Measurements from ENCODE around the gene ACSM2A.
"Not testable (repeated sequence)": the region's sequence is repeated elsewhere in the genome, so short reads cannot be mapped to it uniquely, and the experiment has no call there.

Gene ACSM2A, protein sequence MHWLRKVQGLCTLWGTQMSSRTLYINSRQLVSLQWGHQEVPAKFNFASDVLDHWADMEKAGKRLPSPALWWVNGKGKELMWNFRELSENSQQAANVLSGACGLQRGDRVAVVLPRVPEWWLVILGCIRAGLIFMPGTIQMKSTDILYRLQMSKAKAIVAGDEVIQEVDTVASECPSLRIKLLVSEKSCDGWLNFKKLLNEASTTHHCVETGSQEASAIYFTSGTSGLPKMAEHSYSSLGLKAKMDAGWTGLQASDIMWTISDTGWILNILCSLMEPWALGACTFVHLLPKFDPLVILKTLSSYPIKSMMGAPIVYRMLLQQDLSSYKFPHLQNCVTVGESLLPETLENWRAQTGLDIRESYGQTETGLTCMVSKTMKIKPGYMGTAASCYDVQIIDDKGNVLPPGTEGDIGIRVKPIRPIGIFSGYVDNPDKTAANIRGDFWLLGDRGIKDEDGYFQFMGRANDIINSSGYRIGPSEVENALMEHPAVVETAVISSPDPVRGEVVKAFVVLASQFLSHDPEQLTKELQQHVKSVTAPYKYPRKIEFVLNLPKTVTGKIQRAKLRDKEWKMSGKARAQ

DNA sequence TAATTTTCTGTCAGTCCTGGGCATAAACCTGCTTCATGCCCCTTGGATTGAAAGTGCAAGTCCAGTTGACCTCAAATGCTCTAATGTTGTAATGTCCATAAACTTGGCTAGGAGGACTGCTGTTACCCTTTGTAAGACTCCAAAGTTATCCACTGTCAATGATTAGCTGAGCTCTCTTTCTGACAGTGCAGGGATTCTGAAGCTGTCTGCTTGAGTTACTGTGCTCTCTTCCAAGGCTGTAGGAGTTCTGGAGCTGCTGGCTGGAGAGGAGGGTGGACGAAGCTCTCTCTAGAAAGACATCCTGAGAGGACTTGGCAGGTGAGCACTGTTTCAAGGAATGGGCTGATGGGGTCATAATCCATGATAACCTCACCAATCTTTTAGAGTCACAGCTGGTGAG lies at the start of gene ACSM2A:
ACSM2A (plus strand) TSS at position 158 of the 400 bp plus-strand sequence. CDS start 8,594 bp downstream, outside the sequence.
- DNase-seq (ENCODE audit: low read depth, low spot score): not testable (repeated sequence)

DNA sequence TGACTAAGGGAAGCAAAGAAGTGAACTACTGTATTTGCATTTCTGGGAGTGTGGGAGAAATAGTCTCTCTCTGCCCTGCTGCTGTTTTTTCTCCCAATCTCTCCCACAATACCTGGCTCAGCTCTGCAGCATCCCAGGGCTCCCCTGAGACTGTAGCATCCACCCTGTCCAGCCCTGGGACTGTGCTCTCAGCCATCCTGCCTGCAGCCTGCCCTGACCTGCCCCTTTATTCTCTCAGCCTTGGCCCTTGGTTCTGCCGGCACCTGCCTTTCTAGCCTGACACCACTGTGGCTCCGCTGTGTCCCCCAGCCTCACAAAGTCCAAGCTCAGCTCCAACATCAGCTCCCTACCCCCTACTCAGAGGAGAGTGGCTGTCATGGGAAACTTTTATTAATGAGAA lies 48.7 kb upstream of the ACSM2A start:
- no peak for DNase-seq (ENCODE audit: low read depth, low spot score)

DNA sequence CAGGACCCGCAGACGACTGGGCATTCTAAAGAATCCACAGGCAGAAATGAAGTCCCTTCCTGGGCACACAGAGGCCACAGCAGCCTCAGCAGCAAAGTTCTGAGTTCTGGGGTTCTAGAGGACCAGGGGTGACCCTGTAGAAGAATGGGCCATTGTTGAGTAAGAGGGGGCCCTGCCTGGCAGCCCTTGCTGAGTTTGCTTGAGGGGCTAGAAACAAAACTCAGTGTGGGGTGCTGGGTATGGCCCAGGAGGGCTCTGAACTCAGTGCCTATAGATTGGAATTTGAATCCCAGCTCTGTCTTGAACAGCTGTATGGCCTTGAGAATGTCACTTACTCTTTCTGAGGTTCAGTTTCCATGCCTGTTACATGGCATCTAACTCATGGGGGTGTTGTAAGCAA lies 46.7 kb upstream of the ACSM2A start, which contains the start of gene PDILT:
PDILT (minus strand) TSS at position 101 of the 400 bp plus-strand sequence. CDS start 5,437 bp downstream, outside the sequence.
- DNase-seq (ENCODE audit: low read depth, low spot score): no peak

DNA sequence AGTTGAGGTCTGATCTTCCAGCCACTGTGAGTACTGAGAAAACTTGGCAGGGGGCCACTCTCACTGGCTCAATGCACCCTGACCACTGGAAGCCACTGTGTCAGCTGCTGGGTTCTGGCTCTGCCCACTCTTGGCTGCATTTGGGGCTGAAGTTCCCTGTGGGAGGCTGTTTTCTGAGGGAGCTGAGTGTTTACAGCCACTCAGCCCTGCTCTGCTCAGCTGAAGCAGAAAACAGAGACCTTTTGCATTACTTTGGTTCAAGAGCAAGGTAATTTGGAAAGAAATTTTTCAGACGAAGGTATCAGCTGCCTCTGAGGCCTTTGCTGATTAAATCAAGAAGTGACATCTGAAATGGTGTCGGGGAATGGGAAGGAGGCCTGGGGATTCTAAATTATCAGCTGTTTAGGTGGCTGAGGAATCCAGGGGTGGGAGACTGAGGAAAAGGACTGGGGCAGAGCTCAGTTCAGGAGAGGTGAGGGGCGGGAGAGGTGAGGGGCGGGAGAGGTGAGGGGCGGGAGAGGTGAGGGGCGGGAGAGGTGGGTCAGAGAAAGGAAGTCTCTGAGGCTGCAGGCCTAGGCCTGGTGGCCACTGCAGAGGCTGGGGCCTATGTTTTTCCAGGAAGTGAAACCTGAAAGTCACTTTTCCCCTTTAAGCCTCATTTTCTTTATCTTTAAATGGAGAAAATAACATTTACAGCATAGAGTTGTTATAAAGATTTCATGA lies 41.8 kb upstream of the ACSM2A start, which contains the start of gene ACSM5:
ACSM5 (plus strand) TSS at position 137 of the 723 bp plus-strand sequence. CDS start 1,951 bp downstream, outside the sequence.
- peak; percentile 16 for DNase-seq (ENCODE audit: low read depth, low spot score)

DNA sequence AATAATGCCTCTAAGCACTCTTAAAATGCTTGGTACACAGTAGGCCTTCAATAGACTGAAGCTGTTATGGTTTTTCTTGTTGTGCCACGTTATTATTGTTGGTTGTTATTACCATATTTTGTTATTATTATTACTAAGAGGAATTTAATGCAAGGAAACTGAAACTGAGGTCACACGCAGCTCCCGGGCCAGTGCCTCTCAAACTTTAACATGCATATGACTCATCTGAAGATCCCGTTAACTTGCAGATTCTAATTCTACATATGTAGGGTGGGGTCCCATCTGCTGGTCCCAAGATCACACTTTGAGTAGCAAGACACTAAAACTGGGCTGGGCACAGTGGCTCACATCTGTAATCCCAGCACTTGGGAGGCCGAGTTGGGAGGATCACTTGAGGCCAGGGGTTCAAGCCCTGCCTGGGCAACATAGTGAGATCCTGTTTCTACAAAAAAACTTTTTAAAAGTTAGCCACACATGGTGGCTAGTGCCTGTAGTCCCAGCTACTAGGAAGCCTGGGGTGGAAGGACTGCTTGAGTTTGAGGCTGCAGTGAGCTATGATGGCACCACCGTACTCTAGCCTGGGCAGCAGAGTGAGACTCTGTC lies 41.1 kb upstream of the ACSM2A start:
- DNase-seq (ENCODE audit: low read depth, low spot score): no peak

DNA sequence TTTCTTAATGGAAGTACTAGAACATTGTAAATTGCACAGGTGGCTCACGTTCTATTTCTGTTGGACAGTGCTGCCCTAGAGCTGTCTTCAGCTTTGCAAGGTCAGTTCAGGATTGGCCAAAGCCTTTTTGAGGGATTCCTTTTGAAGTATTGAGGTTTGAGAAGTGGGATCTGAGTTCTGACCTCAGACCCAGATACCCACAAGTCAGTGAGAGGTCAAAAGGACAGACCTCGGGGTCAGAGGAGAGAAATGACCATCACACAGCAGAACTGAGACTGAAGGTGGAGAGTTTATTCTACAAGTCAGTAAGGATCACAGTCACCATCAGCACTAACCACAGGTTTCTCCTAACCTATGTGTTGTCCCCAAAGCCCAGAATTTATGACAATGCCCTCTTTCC lies 40.3 kb upstream of the ACSM2A start:
- no peak for DNase-seq (ENCODE audit: low read depth, low spot score)

DNA sequence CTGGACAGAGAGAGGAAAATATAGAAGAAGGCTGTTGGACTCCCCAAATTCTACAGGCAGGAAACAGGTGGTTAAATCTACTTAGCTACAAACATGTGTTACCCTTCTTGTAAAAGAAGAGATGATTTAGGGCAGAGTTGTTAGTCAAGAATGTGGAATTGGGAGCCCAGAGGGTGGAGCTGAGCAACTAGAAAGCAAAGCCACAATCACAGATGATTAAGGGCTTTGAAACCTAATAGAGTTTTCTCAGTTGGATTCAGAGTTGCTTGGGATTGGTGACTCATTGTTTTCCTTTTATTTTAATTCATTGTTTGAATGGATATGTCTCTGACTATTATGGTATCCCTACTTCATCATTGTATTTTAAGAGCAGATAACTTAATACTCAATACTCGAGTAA lies 35.8 kb upstream of the ACSM2A start:
- DNase-seq (ENCODE audit: low read depth, low spot score): no peak

DNA sequence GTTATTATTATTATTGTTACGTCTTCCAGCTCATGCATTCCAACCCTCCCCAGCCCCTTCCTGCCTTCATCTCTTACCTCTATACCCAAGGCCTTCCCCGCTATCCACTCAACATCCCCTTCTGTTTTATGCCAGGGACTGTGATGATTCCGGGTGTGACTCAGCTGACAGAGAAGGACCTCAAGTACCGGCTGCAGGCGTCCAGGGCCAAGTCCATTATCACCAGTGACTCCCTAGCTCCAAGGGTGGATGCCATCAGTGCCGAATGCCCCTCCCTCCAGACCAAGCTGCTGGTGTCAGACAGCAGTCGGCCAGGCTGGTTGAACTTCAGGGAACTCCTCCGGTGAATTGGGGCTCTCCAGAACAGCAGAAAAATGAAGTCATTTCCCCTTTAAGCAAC lies 32.2 kb upstream of the ACSM2A start:
- not testable (repeated sequence) for DNase-seq (ENCODE audit: low read depth, low spot score)

DNA sequence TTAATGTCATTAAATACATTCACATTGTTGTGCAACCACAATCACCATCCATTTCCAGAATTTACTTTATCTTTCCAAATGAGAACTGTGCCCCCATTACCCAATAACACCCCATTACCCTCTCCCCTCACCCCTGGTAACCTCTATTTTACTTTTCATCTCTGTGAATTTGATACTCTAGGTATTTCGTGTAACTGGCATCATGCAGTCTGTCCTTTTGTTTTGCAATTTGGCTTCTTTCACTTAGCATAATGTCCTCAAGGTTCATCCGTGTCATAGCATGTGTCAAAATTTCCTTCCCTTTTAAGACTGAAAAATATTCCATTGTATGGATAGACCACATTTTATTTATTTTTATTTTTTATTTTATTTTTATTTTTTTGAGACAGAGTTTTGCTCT lies 29.6 kb upstream of the ACSM2A start:
- DNase-seq (ENCODE audit: low read depth, low spot score): not testable (repeated sequence)

DNA sequence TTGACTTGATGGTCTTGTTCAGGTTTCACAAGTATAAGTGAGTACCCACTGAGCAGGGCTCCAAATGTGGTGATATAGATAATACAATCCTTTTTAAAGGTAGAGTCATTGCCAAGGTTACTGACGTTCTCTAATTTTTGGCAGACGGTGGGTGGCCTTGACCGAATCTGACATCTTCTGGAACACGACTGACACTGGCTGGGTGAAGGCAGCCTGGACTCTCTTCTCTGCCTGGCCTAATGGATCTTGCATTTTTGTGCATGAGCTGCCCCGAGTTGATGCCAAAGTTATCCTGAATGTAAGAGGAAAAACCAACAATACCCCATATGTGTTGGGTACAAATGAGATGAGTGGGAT lies 27.6 kb upstream of the ACSM2A start:
- DNase-seq (ENCODE audit: low read depth, low spot score): not testable (repeated sequence)

DNA sequence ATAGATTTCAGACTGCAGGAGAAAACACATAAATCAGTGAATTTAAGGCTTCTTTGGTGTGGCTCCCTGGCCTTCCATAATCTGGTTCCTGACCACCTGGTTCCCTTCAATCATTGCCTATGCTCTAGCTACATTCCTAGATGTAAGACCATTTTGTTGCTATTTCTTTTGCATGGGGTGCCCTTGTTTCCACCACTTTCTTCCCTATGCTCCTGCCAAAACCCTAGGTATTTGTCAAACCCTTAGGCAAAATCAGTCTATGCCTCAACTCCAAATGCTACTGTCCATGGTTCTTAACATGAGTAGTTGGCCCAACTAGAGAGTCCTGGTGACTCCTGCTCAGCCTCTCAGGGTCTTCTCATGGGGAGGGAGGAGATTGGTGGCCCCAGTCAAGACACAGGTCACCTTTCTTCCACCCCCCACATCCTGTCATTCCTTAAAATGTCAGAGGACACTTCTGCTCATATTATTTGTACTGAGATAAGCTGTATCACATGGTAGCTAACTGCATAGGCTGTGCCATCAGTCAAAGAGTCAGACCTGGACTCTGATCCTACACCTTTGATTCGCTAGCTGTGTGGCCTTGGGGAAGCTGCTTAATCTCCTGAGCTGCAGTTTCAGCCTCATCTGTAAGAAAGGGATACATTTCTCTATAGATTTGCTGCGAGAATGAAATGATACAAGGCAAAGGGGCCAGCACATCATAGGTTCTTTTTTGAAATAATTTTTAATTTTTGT lies 27.0 kb upstream of the ACSM2A start:
- DNase-seq (ENCODE audit: low read depth, low spot score): no peak

DNA sequence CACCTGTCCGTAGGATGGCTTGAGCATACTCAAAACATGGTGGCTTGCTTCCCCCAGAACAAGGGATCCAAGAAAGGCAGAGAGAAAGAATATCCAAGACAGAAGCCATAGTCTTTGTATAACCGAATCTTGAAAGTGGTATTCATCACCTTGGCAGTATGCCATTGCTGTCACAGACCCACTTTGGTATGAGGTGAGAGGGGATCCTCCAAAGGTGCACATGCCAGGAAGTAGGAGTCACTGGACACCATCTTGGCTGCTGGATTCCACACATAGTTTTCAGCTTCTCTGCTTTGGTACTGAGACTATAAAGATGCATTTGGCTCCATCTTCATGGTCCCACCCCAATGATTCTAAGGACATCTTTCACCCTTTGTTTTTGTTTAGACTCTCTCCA lies 23.9 kb upstream of the ACSM2A start:
- DNase-seq (ENCODE audit: low read depth, low spot score): not testable (repeated sequence)

DNA sequence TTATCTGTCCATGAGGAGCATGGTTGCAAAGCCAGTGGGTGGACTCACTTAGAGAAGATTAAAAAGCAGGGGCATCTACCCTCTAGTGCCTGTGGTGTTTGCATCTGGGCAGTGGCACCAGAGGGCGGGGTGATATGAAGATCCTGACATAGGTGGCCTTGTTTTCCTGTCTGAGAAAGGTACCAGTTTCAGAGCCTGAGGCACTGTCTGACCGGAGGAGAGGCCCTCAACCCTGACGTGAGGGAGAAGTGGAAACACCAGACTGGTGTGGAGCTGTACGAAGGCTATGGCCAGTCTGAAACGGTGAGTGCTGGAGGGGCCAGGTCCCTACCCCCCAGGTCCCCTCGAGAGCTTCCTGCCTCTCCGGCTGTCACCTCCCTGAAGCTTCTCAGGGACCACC lies 21.8 kb upstream of the ACSM2A start:
- not testable (repeated sequence) for DNase-seq (ENCODE audit: low read depth, low spot score)

DNA sequence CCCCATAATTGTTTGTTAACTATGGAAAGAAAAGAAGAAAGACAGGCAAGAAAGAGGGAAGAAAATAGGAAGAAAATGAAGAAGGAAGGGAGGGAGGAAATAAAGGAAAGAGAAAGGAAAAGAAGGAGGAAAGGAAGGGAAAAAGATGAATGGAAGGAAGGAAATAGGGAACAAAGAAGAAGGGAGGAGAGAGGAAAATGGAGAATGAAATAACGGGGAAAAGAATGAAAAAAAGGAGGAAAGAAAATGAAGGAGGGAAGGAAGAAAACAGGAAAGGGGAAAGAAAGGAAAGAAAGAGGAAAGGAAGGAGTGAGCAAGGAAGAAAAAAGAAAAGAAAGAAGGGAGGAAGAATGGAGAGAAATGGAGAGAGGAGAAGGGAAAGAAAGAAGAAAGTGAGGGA lies 20.8 kb upstream of the ACSM2A start:
- DNase-seq (ENCODE audit: low read depth, low spot score): not testable (repeated sequence)

DNA sequence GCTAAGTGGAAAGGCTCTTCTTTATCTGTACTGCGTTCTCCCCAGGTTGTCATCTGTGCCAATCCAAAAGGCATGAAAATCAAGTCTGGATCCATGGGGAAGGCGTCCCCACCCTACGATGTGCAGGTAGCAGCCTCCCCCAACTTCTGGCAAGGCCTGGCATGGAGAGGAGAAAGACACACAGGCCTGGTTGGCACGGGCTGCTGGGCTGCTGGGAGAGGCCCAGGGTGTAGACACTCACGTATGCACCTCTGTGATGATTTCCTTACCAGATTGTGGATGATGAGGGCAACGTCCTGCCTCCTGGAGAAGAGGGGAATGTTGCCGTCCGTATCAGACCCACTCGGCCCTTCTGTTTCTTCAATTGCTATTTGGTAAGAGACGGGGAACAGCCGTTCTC lies 20.4 kb upstream of the ACSM2A start:
- DNase-seq (ENCODE audit: low read depth, low spot score): no peak

DNA sequence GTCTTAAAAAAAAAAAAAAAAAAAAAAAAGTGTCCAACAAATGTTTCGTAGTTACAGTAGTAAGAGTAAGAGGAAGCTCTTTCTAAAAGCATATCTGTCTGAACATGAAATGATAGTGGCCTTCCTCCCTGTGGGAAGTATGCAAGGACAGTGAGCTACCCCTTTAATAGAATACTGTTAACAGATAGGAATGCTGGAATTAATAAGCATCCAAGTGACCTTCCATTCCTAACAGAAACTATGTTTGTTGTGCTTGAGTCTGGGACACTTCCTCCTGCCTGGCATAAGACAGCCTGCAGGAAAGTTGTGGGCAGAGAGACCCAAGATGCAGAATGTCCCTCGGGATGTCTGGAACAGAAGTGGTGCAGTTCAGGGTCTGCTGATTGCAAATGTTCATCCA lies 12.4 kb upstream of the ACSM2A start:
- not testable (repeated sequence) for DNase-seq (ENCODE audit: low read depth, low spot score)

DNA sequence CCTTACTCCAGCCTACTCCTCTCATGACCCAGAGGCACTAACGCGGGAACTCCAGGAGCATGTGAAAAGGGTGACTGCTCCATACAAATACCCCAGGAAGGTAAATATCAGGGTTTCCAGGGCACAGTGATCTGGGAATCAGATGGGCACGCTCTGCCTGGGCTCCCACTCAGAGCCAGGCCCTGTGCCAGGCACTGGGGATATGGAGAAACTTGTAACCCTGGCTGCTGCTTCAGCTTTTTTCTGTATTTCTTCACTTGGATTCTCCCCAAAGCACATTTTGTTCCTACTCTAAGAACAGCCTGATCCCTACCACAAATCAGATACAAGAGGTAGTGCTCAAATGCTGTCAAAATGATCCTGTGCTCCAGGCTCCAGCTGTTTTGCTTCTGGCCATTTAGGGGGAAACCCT lies 11.5 kb upstream of the ACSM2A start:
- DNase-seq (ENCODE audit: low read depth, low spot score): not testable (repeated sequence)

DNA sequence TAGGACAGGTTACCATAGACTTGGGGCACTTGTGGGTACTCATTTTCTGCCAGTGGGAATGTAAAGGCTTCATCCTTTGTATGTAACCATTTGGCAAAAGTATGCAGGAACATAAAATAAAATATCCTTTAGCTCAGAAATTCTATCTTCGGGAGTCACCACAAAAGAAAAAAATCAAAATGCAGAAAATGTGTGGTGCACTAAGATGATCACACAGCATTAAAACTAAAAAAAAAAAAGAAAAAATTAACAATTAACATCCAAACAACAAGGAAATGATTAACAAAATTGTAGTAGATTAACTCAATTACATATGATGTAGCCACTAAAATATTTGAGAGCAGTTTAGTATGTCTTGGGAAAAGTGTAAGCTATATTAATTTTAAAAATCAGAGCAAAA lies 10.6 kb upstream of the ACSM2A start:
- DNase-seq (ENCODE audit: low read depth, low spot score): not testable (repeated sequence)

DNA sequence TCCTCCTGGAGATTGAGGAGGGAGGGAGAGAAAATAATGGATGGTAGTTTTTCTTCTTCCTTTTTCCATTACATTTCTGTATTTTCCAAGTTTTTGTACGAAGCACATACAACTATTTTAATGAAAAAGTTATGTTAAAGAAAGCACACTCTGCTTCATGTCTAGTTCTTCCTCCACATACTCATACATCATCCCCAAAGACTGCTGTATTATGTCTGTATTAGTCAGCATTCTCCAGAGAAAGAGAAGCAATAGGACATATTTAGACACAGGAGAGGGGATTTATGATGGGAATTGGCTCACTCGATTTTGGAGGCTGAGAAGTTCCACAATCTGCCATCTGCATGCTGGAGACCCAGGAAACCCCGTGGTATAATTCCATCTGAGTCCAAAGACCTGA lies 10.1 kb upstream of the ACSM2A start:
- no peak for DNase-seq (ENCODE audit: low read depth, low spot score)

DNA sequence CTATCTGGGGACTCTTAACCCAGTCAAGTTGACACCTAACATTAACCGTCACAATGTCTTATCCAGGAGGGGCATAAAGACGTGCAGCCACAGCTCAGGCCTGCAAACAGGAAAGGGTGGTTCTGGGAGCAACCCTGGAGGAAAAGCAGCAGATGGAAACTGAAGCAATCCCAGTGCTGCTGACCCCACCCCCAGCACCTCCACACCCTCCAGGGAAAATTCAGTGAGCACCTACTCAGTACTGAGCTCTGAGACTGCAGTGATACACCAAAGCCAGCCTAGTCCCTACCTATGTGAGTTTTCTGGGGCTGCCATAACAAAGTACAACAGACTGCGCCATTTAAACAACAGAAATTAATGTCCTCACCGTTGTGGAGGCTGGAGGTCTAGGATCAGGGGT lies 9.5 kb upstream of the ACSM2A start:
- not testable (repeated sequence) for DNase-seq (ENCODE audit: low read depth, low spot score)
